HG03108 (cell line): ENCODE measurements around the gene TMEM247.
"Not testable (repeated sequence)": the region's sequence is repeated elsewhere in the genome, so short reads cannot be mapped to it uniquely, and the experiment has no call there.

Experiments used
- ATAC-seq: cut with Tn5 transposase; IDR thresholded peaks from one replicate; pipeline ENCODE4 v1.9.1; 2021; ENCODE audit warnings: moderate library complexity; ENCODE audit not compliant: unreplicated experiment

The TMEM247 gene

DNA sequence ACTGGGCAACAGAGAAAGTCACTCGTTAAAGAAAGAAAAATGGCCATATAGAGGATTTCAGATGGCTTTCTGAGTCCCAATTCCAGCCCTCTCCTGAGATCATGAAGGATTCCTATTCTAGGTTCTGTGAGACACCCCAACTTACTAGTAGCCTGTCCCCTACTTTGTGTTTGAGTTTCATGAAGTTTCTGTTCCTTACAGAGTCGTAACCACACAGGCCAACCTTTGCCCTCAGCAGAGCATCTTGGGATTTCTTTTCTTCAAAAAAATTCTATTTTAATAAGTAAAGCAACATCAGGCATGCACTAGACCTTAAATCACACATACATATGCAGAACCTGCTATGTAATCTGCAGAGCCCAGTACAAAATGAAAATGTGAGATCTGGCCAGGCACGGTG is 30.4 kb downstream of the TMEM247 start:
- ATAC-seq, result no peak

- ATAC-seq, result no peak
Observed at GRCh38 chr2:46510598-46511177, 31.3 kb downstream of the TMEM247 start.

DNA sequence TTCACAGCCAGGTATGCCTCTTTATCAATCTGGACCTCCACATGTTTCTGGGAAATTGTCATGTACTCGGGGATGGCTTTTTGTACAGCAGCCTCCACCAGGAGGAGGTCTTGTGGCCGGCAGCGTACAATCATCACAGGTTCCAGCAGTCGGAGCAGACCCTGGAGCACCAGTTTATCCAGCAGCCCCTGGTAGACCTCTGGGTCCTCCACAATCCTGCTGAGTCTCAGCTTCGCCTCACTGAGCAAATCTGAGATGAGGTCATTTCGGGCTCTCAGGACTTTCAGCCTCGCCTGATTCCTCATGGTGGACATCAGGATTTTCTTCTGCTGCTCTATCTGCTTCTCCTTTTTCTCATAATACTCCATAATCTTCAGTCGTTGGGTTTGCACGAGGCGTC is 32.8 kb downstream of the TMEM247 start:
- no peak for ATAC-seq

- ATAC-seq, result no peak
Observed at GRCh38 chr2:46514738-46515137, 35.4 kb downstream of the TMEM247 start.

DNA sequence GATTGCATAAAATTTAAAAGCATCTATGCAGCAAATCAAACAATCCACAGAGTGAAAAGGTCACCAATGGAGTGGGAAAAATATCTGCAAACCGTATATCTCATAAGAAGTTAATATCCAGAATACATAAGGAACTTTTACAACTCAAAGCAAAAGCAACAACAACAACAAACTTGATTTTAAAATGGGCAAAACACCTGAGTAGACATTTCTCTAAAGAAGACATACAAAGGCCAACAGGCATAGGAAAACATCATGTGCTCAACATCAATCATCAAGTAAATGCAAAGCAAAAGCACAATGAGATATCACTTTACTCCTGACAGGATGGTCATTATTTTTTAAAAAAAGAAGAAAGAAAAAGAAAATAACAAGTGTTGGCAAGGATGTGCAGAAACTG is 38.1 kb downstream of the TMEM247 start:
- ATAC-seq, result no peak

DNA sequence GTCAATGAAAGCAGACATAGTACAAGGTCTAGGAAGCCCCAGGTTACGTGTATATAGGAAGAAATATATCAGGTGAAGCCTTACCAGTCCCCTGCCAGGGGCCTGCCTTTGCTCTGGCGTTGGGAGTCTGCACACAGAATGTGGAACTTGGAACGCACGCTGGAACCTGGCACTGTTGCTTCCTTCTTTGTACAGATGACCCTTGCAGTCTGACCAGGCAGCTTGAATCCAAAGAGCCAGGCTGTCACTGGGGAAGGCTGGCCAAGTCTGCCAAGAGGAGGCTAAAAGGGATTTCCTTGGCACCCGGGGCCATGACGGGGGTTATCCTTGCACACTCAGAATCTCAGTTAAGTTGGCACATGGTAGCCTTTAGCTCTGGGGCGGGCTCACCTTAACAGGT is 39.5 kb downstream of the TMEM247 start:
- ATAC-seq, result no peak

DNA sequence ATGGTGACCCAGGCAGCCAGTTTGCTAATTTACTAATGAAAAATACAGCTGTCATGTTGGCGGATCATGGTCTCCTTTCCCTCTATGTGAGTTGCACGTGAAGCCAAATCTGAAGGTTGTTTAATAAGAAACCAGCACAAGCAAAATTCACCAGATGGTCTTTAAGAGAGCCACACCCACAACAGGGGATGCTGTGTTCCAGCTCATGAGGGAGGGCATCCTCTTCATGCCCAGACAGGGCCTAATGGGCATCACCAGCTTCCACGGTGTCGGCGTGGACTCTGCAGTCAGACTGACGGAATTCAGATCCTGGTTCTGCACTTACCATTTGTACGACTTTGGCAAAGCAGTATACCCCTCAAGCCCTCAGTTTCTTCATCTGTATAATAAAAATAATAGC is 39.9 kb downstream of the TMEM247 start:
- no peak for ATAC-seq

DNA sequence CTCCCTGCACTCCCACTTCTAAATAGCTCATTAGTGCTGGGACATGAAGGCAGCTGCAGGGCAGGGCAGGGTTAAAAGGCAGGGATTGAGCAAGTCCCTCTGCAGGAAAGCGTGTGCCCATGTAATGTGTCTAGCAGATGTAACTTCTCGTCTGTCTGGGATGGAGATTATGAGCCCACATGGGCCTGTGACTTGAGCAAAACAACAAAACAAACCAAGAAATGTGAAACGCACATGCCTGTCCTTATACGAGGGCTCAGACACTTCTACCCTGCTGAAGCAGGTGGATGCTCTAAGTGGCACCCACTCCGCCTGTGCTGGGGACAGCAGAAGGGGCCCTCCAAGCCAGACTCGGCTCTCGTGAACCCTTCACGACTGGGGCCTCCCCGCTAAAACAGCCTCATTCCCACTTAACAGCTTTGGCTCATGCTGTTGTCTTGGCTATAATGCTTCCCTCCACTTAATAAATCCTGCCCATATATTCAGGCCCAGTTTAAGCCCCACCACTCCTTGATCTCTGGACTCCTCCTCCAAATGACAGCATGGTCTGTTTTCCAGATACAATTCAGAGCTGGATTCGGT is 40.9 kb downstream of the TMEM247 start:
- ATAC-seq, result no peak

DNA sequence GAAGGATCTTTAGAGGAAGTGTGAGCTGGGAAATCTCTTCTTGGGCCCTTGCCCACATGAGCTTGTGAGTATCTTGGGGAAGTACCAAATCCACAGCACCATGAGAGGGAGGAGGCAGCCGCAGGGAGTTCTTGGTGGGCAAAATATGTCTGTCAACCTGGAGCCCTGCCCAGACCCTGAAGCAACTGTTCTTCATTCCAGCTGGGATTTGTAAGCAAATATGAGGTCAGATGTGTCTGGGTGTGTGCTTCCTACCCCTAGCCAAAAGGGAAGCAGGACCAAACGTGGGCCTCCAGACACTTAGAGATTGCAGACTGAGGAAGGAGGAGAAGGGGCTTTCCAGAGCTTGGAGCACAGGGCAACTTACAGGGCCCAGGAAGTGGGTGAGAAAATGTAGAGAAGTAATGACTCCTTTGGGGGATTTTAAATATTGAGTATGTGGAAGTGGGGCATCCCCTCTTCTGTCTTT is 41.9 kb downstream of the TMEM247 start:
- no peak for ATAC-seq

DNA sequence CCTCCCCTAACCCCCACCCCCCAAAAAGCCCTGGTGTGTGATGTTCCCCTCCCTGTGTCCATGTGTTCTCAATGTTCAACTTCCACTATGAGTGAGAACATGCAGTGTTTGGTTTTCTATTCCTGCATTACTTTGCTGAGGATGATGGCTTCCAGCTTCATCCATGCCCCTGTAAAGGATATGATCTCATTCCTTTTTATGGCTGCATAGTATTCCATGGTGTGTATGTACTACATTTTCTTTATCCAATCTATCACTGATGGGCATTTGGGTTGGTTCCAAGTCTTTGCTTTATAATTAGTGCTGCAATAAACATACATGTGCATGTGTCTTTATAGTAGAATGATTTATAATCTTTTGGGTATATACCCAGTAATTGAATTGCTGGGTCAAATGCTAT is 43.0 kb downstream of the TMEM247 start:
- ATAC-seq, result not testable (repeated sequence)

- no peak for ATAC-seq
Observed at GRCh38 chr2:46525522-46526155, 46.3 kb downstream of the TMEM247 start.

GRCh38 chr2:46528880-46529279 is 49.5 kb downstream of the TMEM247 start:
- no peak for ATAC-seq

DNA sequence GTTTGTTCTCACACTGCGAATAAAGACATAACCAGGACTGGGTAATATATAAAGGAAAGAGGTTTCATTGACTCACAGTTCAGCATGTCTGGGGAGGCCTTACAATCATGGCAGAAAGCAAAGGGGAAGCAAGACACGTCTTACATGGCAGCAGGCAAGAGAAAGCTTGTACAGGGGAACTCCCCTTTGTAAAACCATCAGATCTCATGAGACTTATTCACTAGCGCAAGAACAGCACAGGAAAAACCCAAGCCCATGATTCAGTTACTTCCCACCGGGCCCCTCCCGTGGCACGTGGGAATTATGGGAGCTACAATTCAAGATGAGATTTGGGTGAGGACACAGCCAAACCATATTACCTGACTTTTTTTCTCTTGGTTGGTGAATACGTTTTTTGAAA is 51.3 kb downstream of the TMEM247 start:
- no peak for ATAC-seq

GRCh38 chr2:46531863-46532262 is 52.5 kb downstream of the TMEM247 start:
- no peak for ATAC-seq
